Activated naive CD4-positive, alpha-beta T cell treated with anti-CD3 and anti-CD28 coated beads, Interleukin-2, amount 50 U/mL, for 72 hours (primary cell): ENCODE measurements around the gene VDR. TPM values are rescaled to one million over a fixed set of nuclear protein-coding genes. Genes with fewer than 3 reads are reported as not detected.
"Not testable (repeated sequence)": the region's sequence is repeated elsewhere in the genome, so short reads cannot be mapped to it uniquely, and the experiment has no call there.

Experiments used
- ATAC-seq, 2 donors: fragments of 150-1000 bp; cut with Tn5 transposase; 2 replicates each; pipeline ENCODE4 v1.10.0; 2021; ENCODE audit warnings: mild to moderate bottlenecking in 2 of 2, moderate library complexity in 2 of 2
- DNase-seq, 2 donors: peaks; one replicate each; pipeline ENCODE4 v3.0.0; 2021 to 2022; ENCODE audit warnings: low spot score in 2 of 2
- H3K27ac Mint-ChIP-seq, 2 donors: one replicate each; pipeline ENCODE4 v1.8.0; 2022; ENCODE audit warnings: mild to moderate bottlenecking in 2 of 2, mixed read lengths in 2 of 2
- H3K36me3 Mint-ChIP-seq, 2 donors: one replicate each; pipeline ENCODE4 v1.8.0; 2022; ENCODE audit warnings: mixed read lengths in 2 of 2
- H3K9me3 Mint-ChIP-seq, 2 donors: one replicate each; pipeline ENCODE4 v1.8.0; 2022; ENCODE audit warnings: mixed read lengths in 2 of 2
- total RNA-seq, 2 donors: library from RNA; stranded (reverse); gene quantifications; one replicate each; pipeline ENCODE4 v1.2.3, GENCODE V29; 2022

VDR gene
- total RNA-seq, 2 donors from 2014 or later = 92.4 to 133 TPM

- Mint-ChIP-seq H3K27ac (peak overlapping the region in 1 of 2 donors; percentile 72), H3K9me3 (no peaks in the 10 kb centered on the region), H3K36me3 (peaks cover 44 to 48% of the 10 kb centered on the region in 2 donors)
- ATAC-seq (peak; percentile 31 to 48), DNase-seq (no peak)
Measured at GRCh38 chr12:47851303-47851952, 53.4 kb downstream of the VDR start.

- H3K27ac Mint-ChIP-seq = peak overlapping the region in 1 of 2 donors; percentile 82
- no peaks in the 10 kb centered on the region for H3K9me3 Mint-ChIP-seq
- ATAC-seq (no peak), DNase-seq (peak in 1 of 2 donors; percentile 33)
- H3K36me3 Mint-ChIP-seq = peaks cover 46 to 54% of the 10 kb centered on the region in 2 donors
Measured at GRCh38 chr12:47850153-47851084, 54.4 kb downstream of the VDR start.

GRCh38 chr12:47849261-47849660 is 55.5 kb downstream of the VDR start:
- Mint-ChIP-seq H3K27ac (no peak overlapping the region), H3K36me3 (peaks cover 51 to 59% of the 10 kb centered on the region in 2 donors)

GRCh38 chr12:47848853-47849252 is 55.9 kb downstream of the VDR start:
- ATAC-seq (no peak), DNase-seq (no peak)
- Mint-ChIP-seq H3K36me3 (peaks cover 51 to 59% of the 10 kb centered on the region in 2 donors), H3K27ac (peak overlapping the region in 1 of 2 donors; percentile 47), H3K9me3 (no peaks in the 10 kb centered on the region)

More at GRCh38 chr12:47849261-47849660, 55.5 kb downstream of the VDR start:
- ATAC-seq (no peak), DNase-seq (no peak)
- no peaks in the 10 kb centered on the region for H3K9me3 Mint-ChIP-seq

GRCh38 chr12:47846294-47846996 is 58.3 kb downstream of the VDR start:
- Mint-ChIP-seq H3K27ac (peak overlapping the region; percentile 25 to 40), H3K36me3 (peaks cover 38 to 54% of the 10 kb centered on the region in 2 donors), H3K9me3 (no peaks in the 10 kb centered on the region)
- ATAC-seq (no peak), DNase-seq (no peak)

GRCh38 chr12:47845081-47845480 is 59.7 kb downstream of the VDR start:
- ATAC-seq (no peak), DNase-seq (no peak)
- H3K36me3 Mint-ChIP-seq = peaks cover 27 to 40% of the 10 kb centered on the region in 2 donors
- peak overlapping the region; percentile 37 to 73 for H3K27ac Mint-ChIP-seq
- no peaks in the 10 kb centered on the region for H3K9me3 Mint-ChIP-seq

- Mint-ChIP-seq H3K27ac (peak overlapping the region in 1 of 2 donors; percentile 73), H3K36me3 (peaks cover 25 to 36% of the 10 kb centered on the region in 2 donors), H3K9me3 (no peaks in the 10 kb centered on the region)
- DNase-seq (no peak), ATAC-seq (peak in 1 of 2 donors; percentile 14)
Measured at GRCh38 chr12:47844264-47845019, 60.4 kb downstream of the VDR start.

GRCh38 chr12:47843226-47843980 is 61.4 kb downstream of the VDR start:
- Mint-ChIP-seq H3K9me3 (no peaks in the 10 kb centered on the region), H3K27ac (peak overlapping the region in 1 of 2 donors; percentile 58), H3K36me3 (peaks cover 21 to 28% of the 10 kb centered on the region in 2 donors)
- ATAC-seq (peak in 1 of 2 donors; percentile 5), DNase-seq (no peak)

- H3K9me3 Mint-ChIP-seq, ATAC-seq, DNase-seq: not testable (repeated sequence)
- Mint-ChIP-seq H3K36me3 (peaks cover 20 to 28% of the 10 kb centered on the region in 2 donors), H3K27ac (peak overlapping the region in 1 of 2 donors; percentile 58)
Measured at GRCh38 chr12:47842543-47842942, 62.3 kb downstream of the VDR start.

- no peak for DNase-seq
- ATAC-seq = peak in 1 of 2 donors; percentile 15
- Mint-ChIP-seq H3K27ac (peak overlapping the region; percentile 9 to 70), H3K9me3 (no peaks in the 10 kb centered on the region), H3K36me3 (peaks cover 14 to 28% of the 10 kb centered on the region in 2 donors)
Measured at GRCh38 chr12:47841910-47842309, 62.9 kb downstream of the VDR start.

GRCh38 chr12:47841501-47841900 is 63.3 kb downstream of the VDR start:
- Mint-ChIP-seq H3K27ac (peak overlapping the region; percentile 56 to 70), H3K9me3 (no peaks in the 10 kb centered on the region), H3K36me3 (peaks cover 9 to 25% of the 10 kb centered on the region in 2 donors)
- ATAC-seq (no peak), DNase-seq (no peak)

- DNase-seq = no peak
Measured at GRCh38 chr12:47840571-47840970, 64.2 kb downstream of the VDR start.

GRCh38 chr12:47839214-47839876 is 65.4 kb downstream of the VDR start:
- DNase-seq = no peak
- H3K27ac Mint-ChIP-seq = peak overlapping the region; percentile 25 to 70
- ATAC-seq = peak in 1 of 2 donors; percentile 8
- H3K9me3 Mint-ChIP-seq = no peaks in the 10 kb centered on the region
- peaks cover 0 to 9% of the 10 kb centered on the region in 2 donors for H3K36me3 Mint-ChIP-seq

More at GRCh38 chr12:47840571-47840970, 64.2 kb downstream of the VDR start:
- Mint-ChIP-seq H3K27ac (peak overlapping the region; percentile 53 to 70), H3K9me3 (no peaks in the 10 kb centered on the region), H3K36me3 (peaks cover 6 to 16% of the 10 kb centered on the region in 2 donors)
- no peak for ATAC-seq

- ATAC-seq (peak; percentile 15 to 16), DNase-seq (no peak)
- Mint-ChIP-seq H3K36me3 (peaks cover 0 to 8% of the 10 kb centered on the region in 2 donors), H3K9me3 (no peaks in the 10 kb centered on the region), H3K27ac (peak overlapping the region; percentile 31 to 71)
Measured at GRCh38 chr12:47838286-47838931, 66.4 kb downstream of the VDR start.
